Measurements from ENCODE around the gene DERL3. TPM values are rescaled to one million over a fixed set of nuclear protein-coding genes. Genes with fewer than 3 reads are reported as not detected.

The DERL3 gene
- total and polyA plus RNA-seq, 11 donors = 0.24 to 12.7 (median 1.7) TPM

DNA sequence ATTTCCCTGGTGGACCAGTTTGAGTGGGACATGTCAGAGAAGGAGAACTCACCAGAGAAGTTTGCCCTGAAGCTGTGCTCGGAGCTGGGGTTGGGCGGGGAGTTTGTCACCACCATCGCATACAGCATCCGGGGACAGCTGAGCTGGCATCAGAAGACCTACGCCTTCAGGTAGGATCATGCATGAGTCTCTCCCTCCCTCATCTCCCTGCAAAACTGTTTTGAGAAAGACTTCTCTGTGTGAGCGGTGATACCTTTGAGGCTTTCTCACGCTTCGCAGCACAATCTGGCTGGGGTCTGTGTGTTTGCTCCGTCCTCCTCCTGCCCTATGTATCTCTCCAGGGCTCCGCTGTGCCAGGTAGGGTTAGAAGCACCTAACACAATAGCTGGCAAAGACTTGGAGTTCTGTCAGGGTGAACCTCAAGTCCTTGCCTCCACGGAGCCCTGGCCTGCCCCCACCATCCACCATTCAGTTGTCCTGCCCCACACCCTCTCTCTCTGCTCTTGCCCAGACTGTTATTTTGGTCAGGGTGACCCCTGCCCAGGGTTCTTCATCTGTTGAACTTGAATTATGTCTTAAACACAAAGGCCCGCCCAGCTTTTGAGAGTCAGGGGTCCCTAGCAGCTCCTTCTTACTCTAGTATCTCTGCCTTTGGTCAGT, 13.4 kb downstream of the DERL3 start:
- no peak for TF ChIP-seq POLR2A (IDR thresholded peaks at IDR 0.05)
- TF ChIP-seq, protein P1, sequence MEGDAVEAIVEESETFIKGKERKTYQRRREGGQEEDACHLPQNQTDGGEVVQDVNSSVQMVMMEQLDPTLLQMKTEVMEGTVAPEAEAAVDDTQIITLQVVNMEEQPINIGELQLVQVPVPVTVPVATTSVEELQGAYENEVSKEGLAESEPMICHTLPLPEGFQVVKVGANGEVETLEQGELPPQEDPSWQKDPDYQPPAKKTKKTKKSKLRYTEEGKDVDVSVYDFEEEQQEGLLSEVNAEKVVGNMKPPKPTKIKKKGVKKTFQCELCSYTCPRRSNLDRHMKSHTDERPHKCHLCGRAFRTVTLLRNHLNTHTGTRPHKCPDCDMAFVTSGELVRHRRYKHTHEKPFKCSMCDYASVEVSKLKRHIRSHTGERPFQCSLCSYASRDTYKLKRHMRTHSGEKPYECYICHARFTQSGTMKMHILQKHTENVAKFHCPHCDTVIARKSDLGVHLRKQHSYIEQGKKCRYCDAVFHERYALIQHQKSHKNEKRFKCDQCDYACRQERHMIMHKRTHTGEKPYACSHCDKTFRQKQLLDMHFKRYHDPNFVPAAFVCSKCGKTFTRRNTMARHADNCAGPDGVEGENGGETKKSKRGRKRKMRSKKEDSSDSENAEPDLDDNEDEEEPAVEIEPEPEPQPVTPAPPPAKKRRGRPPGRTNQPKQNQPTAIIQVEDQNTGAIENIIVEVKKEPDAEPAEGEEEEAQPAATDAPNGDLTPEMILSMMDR (IDR thresholded peaks at IDR 0.05) = no peak
- intact Hi-C loops (cut with DNase I) = no loop called here
- Histone ChIP-seq H3K9me3 (no peaks in the 10 kb centered on the region), H3K4me3 (no peak overlapping the region), H3K36me3 (peaks cover 0 to 96% (median 78%) of the 10 kb centered on the region in 9 donors), H3K27ac (peak overlapping the region in 7 of 12 donors; percentile 15 to 97 (median 76)), H3K27me3 (no peaks in the 10 kb centered on the region), H3K4me1 (peaks cover 7 to 93% (median 48%) of the 10 kb centered on the region in 12 donors)
- ATAC-seq (no peak), DNase-seq (no peak)
- WGBS, 4 donors = 88 to 97% (median 91%) methylated on average over 11 to 12 of the region's 12 CpGs

DNA sequence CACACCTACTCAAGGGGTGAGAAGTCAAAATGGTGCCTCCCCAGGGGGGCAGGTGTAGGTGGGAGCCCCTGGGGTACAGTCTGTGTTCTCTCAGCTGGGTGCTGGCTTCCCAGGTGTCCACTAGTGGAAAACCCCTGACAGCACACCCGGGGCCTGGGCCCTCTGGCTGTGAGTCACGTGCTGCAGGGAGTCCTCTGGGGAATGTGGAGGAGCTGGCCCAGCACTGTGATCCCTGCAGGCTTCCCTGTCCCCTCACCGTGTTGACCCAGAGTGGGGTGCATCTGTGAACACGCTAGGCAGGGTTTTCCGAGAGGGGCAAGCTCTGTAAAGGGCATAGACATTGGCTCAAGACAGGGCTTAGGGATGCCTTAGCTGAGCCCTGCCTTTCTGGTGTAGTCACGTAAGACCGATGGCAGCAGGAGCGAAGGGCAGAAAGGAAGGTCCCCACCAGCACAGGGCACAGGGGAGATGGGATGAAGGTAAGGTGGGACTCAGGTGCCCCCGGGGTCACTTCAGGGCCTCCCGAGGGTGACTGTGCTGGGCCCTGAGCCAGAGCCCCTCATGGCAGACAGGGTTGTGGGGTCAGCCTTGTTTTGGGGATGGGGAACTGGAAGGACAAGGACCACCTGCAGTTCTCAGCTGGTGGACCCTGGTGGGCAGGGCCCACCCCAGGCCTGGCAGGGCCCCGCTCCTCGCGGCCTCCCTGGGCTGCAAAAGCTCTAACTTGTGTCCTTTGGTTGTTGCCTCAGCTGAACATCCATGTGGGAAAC, 14.1 kb downstream of the DERL3 start:
- DNase-seq (peak in 1 of 5 donors; percentile 32), ATAC-seq (no peak)
- H3K4me3 ChIP-seq = no peak overlapping the region
- peak overlapping the region in 9 of 12 donors; percentile 55 to 97 (median 77) for H3K27ac ChIP-seq
- intact Hi-C loops (cut with DNase I) = no loop called here
- H3K27me3 ChIP-seq = no peaks in the 10 kb centered on the region
- peaks cover 7 to 87% (median 47%) of the 10 kb centered on the region in 12 donors for H3K4me1 ChIP-seq
- H3K9me3 ChIP-seq = no peaks in the 10 kb centered on the region
- TF ChIP-seq POLR2A (IDR thresholded peaks at IDR 0.05) = no peak
- TF ChIP-seq, protein P1 (IDR thresholded peaks at IDR 0.05) = no peak
- H3K36me3 ChIP-seq = peaks cover 0 to 96% (median 81%) of the 10 kb centered on the region in 9 donors
- whole genome bisulfite sequencing, 4 donors = 77 to 86% (median 80%) methylated on average over 12 to 13 of the region's 13 CpGs

DNA sequence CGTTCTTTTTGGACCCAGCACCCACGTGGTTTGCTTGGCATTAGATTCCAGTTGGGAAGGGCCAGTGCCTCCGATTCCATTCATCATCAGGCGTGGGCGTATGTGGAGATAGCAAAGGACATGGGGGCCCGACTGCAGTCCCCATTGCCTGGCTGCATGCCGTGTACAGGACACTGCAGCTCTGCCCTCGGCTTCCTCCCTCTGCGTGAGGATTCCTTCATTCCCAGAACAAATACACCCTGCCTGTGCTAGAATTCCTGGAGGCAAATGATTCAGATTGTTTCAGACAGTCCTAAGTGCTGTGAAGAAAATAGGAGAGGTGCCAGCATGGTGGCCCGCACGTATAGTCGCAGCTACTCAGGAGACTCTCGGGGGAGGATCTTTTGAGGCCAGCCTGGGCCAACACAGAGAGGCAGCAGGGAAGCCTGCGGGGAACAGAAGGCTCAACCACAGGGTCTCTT, 15.4 kb downstream of the DERL3 start:
- Histone ChIP-seq H3K27me3 (no peaks in the 10 kb centered on the region), H3K4me3 (no peak overlapping the region), H3K9me3 (no peaks in the 10 kb centered on the region), H3K4me1 (peaks cover 7 to 74% (median 39%) of the 10 kb centered on the region in 12 donors), H3K27ac (peak overlapping the region; percentile 55 to 97 (median 74)), H3K36me3 (peaks cover 0 to 96% (median 88%) of the 10 kb centered on the region in 9 donors)
- DNase-seq (peak in 3 of 5 donors; percentile 39 to 77 (median 66)), ATAC-seq (peak; percentile 63 to 75 (median 70))
- intact Hi-C loops (cut with DNase I) = no loop called here
- 56 to 62% (median 58%) methylated on average over 13 to 14 of the region's 14 CpGs for WGBS, 4 donors
- TF ChIP-seq, protein P1 (IDR thresholded peaks at IDR 0.05) = no peak
- TF ChIP-seq POLR2A (IDR thresholded peaks at IDR 0.05) = no peak

DNA sequence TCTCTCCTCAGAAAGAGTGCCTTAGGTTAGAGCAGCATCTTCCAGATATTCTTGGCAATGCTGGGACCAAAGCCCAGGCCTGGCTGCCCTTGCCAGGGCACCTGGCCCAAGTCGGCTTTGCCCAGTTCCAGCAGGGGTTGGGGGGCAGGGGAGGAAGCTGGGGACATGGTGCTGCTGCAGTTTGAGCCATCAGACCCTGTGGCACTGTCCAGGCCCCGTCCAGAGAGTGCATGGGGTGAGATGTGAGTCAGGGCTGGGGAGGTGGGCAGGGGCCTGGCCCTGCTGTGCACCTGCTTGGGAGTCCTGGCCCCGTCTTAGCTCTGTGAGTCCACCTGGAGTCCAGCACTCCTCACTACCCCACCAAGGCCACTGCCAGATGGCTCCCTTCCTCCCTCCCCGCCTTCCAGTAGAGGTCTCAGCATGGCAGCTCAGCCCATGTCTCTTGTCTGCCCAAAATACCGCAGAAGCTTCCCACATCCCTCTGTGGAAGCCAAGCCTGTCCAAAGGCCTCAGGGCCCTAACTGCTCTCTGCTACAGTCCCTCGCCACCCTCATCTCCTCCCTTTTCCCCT, 16.6 kb downstream of the DERL3 start:
- intact Hi-C loops (cut with DNase I) = no loop called here

More for the DNA sequence above, 16.6 kb downstream of the DERL3 start:
- Histone ChIP-seq H3K27me3 (no peaks in the 10 kb centered on the region), H3K36me3 (peaks cover 0 to 98% (median 88%) of the 10 kb centered on the region in 9 donors), H3K4me3 (no peak overlapping the region), H3K4me1 (peaks cover 3 to 63% (median 36%) of the 10 kb centered on the region in 12 donors), H3K9me3 (no peaks in the 10 kb centered on the region), H3K27ac (peak overlapping the region; percentile 6 to 97 (median 72))
- 52 to 73% (median 64%) methylated on average over 6 of the region's 6 CpGs for WGBS, 4 donors
- ATAC-seq = peak; percentile 38 to 61 (median 43)
- TF ChIP-seq POLR2A (IDR thresholded peaks at IDR 0.05) = no peak
- TF ChIP-seq, protein P1 (IDR thresholded peaks at IDR 0.05) = no peak
- peak in 1 of 5 donors; percentile 42 for DNase-seq

All from heart left ventricle (tissue), 16 donors.